Caco-2 (cell line): ENCODE measurements around the gene ZBED2. TPM values are rescaled to one million over a fixed set of nuclear protein-coding genes. Genes with fewer than 3 reads are reported as not detected.

Experiments
- BruUV-seq: library from RNA; stranded (reverse); fragments of 400-500 nt; replicated peaks from 2 replicates; lab custom pipeline; 2021; lab: Mats Ljungman, UMichigan
- CTCF ChIA-PET: fragments of 300-600 bp; sonication (Branson Sonifier 250); formaldehyde crosslinking; loops from one replicate; lab custom pipeline; 2022; ENCODE audit warnings: antibody characterized with exemption; lab: Charles Lee
- POLR2A ChIA-PET: fragments of 300-600 bp; sonication (Branson Sonifier 250); formaldehyde crosslinking; loops from one replicate; lab custom pipeline; 2022; ENCODE audit warnings: antibody characterized with exemption; lab: Charles Lee
- DNase-seq, 2 experiments: peaks; one replicate each; pipeline versions ENCODE4 v3.0.0 to v3.0.0-alpha.2; 2020 to 2022
- H3K27me3 ChIP-seq: replicated peaks from 2 replicates; pipeline ENCODE4 v1.6.0; 2011; ENCODE audit warnings: low read length; ENCODE audit not compliant: control insufficient read depth, insufficient read depth
- H3K36me3 ChIP-seq: 2 replicates; pipeline ENCODE4 v1.5.1; 2011; ENCODE audit warnings: low read length; ENCODE audit not compliant: control insufficient read depth, insufficient read depth
- H3K4me1 ChIP-seq: fragments of 250-450 bp; sonication (Bioruptor Pico); 2 replicates; pipeline ENCODE4 v1.5.1; 2020; ENCODE audit warnings: mild to moderate bottlenecking
- H3K4me3 ChIP-seq: 2 replicates; pipeline ENCODE4 v1.5.1; 2011; ENCODE audit warnings: low read depth, mild to moderate bottlenecking, control low read depth, low read length
- H3K9me3 ChIP-seq: fragments of 250-450 bp; sonication (Bioruptor Pico); 2 replicates; pipeline ENCODE4 v1.5.1; 2020; ENCODE audit warnings: mild to moderate bottlenecking, moderate library complexity
- H3K27ac Mint-ChIP-seq: one replicate; pipeline ENCODE4 v1.8.0; 2022; ENCODE audit warnings: mixed read lengths; ENCODE audit not compliant: unreplicated experiment
- H3K27me3 Mint-ChIP-seq: one replicate; pipeline ENCODE4 v1.8.0; 2022; ENCODE audit warnings: mixed read lengths; ENCODE audit not compliant: insufficient read depth, unreplicated experiment
- H3K36me3 Mint-ChIP-seq: one replicate; pipeline ENCODE4 v1.8.0; 2022; ENCODE audit warnings: mild to moderate bottlenecking, mixed read lengths; ENCODE audit not compliant: insufficient read depth, unreplicated experiment
- H3K4me1 Mint-ChIP-seq: one replicate; pipeline ENCODE4 v1.8.0; 2022; ENCODE audit warnings: low read depth, mixed read lengths; ENCODE audit not compliant: unreplicated experiment
- H3K4me3 Mint-ChIP-seq: one replicate; pipeline ENCODE4 v1.8.0; 2022; ENCODE audit warnings: mild to moderate bottlenecking, moderate library complexity, mixed read lengths; ENCODE audit not compliant: unreplicated experiment
- H3K9me3 Mint-ChIP-seq: one replicate; pipeline ENCODE4 v1.8.0; 2022; ENCODE audit warnings: mixed read lengths; ENCODE audit not compliant: unreplicated experiment
- intact Hi-C: fragments of 100-400 bp; cut with micrococcal nuclease; formaldehyde crosslinking; loops from one replicate; pipeline ENCODE4 v1.10.0; 2022; ENCODE audit not compliant: unreplicated experiment
- total RNA-seq: library from RNA; stranded (reverse); gene quantifications from 2 replicates; pipeline ENCODE4 v1.2.3, GENCODE V29; 2022
- TF ChIP-seq, protein P1 (sequence below), 2 experiments: fragments of 200-600 bp in 1 of 2; IDR thresholded peaks; 1 replicate in 1 of 2; 2 replicates in 1 of 2; pipeline versions ENCODE4 v1.5.1 to v1.8.0; 2011 to 2022; ENCODE audit warnings: antibody characterized with exemption in 1 of 2, control low read depth in 1 of 2, inconsistent platforms in 1 of 2, low read depth in 1 of 2, low read length in 1 of 2, mild to moderate bottlenecking in 1 of 2, moderate library complexity in 1 of 2; ENCODE audit not compliant: insufficient read depth in 1 of 2, severe bottlenecking in 1 of 2, unreplicated experiment in 1 of 2

Gene ZBED2
- total RNA-seq, 1 experiment from 2014 or later, result 0.20 TPM

DNA sequence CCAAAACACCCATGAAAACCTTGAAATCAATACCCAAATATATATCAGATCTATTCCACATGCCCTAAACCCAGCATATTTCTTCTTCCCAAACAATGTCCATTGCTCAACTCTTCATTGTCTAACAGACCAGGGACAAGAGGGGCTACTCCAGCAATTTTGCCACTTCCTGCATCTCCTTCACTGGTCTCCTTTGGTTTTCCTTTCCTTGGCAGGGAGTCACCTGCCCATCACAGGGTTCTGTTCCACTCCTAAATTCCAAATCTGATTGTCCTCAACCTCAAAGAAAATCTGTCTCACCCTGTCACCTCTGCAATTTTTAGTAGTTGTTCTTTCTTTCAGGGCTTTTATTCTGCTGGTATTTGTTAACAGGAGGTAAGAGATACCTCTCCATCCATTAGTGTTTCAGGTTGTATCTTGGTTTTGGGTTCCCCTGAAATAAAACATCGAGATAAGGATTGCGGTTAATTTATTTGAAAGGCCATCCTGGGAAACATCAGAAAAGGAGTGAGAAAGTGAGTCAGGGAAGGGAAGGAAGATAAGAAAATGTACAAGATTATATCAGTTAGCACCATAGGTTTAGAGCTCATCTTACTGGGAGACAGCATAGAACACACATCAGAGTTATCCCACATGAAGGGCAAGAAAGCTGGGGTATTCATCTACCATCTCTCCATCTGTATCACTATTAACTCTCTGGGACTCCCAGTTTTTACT lies 13.6 kb downstream of the ZBED2 start:
- ChIA-PET CTCF (no interaction called here), POLR2A (no interaction called here)
- H3K36me3 Mint-ChIP-seq, result peaks cover 4% of the 10 kb centered on the region
- H3K4me1 Mint-ChIP-seq, result peaks cover 42% of the 10 kb centered on the region
- intact Hi-C loops, result no loop called here
- H3K27me3 ChIP-seq, result no peaks in the 10 kb centered on the region
- peak overlapping the region; percentile 68 for H3K27ac Mint-ChIP-seq
- no peaks in the 10 kb centered on the region for H3K27me3 Mint-ChIP-seq
- DNase-seq, result no peak
- H3K9me3 Mint-ChIP-seq, result peaks cover 19% of the 10 kb centered on the region
- no peaks in the 10 kb centered on the region; the same call in 1 of the 2 replicates for H3K9me3 ChIP-seq
- H3K4me3 Mint-ChIP-seq, result no peak overlapping the region
- TF ChIP-seq, protein P1, sequence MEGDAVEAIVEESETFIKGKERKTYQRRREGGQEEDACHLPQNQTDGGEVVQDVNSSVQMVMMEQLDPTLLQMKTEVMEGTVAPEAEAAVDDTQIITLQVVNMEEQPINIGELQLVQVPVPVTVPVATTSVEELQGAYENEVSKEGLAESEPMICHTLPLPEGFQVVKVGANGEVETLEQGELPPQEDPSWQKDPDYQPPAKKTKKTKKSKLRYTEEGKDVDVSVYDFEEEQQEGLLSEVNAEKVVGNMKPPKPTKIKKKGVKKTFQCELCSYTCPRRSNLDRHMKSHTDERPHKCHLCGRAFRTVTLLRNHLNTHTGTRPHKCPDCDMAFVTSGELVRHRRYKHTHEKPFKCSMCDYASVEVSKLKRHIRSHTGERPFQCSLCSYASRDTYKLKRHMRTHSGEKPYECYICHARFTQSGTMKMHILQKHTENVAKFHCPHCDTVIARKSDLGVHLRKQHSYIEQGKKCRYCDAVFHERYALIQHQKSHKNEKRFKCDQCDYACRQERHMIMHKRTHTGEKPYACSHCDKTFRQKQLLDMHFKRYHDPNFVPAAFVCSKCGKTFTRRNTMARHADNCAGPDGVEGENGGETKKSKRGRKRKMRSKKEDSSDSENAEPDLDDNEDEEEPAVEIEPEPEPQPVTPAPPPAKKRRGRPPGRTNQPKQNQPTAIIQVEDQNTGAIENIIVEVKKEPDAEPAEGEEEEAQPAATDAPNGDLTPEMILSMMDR (IDR thresholded peaks at IDR 0.05; ENCODE audit: insufficient read depth in 1 of 2, low read depth in 1 of 2, low read length in 1 of 2, severe bottlenecking in 1 of 2, unreplicated experiment in 1 of 2), result no peak
- peaks cover 20% of the 10 kb centered on the region for H3K4me1 ChIP-seq
- H3K4me3 ChIP-seq, result no peak overlapping the region
- BruUV-seq, result no TSS peak
- H3K36me3 ChIP-seq, result no peaks in the 10 kb centered on the region

DNA sequence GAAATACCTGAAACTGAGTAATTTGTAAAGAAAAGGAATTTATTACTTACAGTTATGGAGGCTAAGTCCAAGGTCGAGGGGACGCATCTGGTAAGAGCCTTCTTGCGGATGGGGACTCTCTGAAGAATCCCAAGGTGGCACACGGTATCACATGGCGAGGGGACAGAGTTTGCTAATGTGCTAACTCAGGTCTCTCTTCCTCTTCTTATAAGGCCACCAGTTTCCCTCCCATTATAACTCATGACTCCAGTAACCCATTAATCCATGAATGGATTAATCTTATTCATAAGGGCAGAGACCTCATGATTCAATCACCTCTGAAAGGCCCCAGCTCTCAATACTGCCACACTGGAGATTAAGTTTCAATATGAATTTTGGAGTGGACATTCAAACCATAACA lies 15.7 kb downstream of the ZBED2 start:
- no peaks in the 10 kb centered on the region for H3K27me3 Mint-ChIP-seq
- Histone ChIP-seq H3K4me3 (no peak overlapping the region), H3K27me3 (no peaks in the 10 kb centered on the region), H3K4me1 (peaks cover 20% of the 10 kb centered on the region), H3K36me3 (no peaks in the 10 kb centered on the region), H3K9me3 (no peaks in the 10 kb centered on the region; the same call in 1 of the 2 replicates)
- no peak for DNase-seq
- H3K4me1 Mint-ChIP-seq, result peaks cover 32% of the 10 kb centered on the region
- ChIA-PET CTCF (no interaction called here), POLR2A (no interaction called here)
- H3K4me3 Mint-ChIP-seq, result no peak overlapping the region
- H3K9me3 Mint-ChIP-seq, result peaks cover 8% of the 10 kb centered on the region
- no TSS peak for BruUV-seq
- TF ChIP-seq, protein P1 (IDR thresholded peaks at IDR 0.05; ENCODE audit: insufficient read depth in 1 of 2, low read depth in 1 of 2, low read length in 1 of 2, severe bottlenecking in 1 of 2, unreplicated experiment in 1 of 2), result no peak
- intact Hi-C loops, result loop anchor here (5.0 kb wide), 1 partner anchor 388 kb away; no protein-coding TSS in a partner anchor
- no peaks in the 10 kb centered on the region for H3K36me3 Mint-ChIP-seq
- no peak overlapping the region for H3K27ac Mint-ChIP-seq

DNA sequence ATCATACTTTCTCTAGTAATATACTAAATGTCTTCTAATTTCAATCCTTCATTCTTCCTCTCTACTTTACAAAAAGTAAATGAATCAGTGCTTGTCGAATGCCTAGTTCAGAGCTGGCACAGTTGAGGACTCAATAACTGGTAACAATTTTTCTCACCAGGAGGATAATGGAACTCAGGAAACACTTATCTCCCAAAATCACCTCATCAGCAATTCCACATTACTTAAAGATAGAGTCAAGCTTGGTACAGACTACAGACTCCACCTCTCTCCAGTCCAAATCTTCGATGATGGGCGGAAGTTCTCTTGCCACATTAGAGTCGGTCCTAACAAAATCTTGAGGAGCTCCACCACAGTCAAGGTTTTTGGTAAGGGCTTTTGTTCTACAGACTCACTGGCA lies 16.3 kb downstream of the ZBED2 start:
- no TSS peak for BruUV-seq
- H3K4me3 ChIP-seq, result no peak overlapping the region
- intact Hi-C loops, result loop anchor here (1.0 to 5.0 kb wide), 2 partner anchors 90 to 388 kb away; no protein-coding TSS in a partner anchor
- H3K27ac Mint-ChIP-seq, result no peak overlapping the region
- no peaks in the 10 kb centered on the region for H3K36me3 Mint-ChIP-seq
- H3K27me3 Mint-ChIP-seq, result no peaks in the 10 kb centered on the region
- H3K36me3 ChIP-seq, result no peaks in the 10 kb centered on the region
- peaks cover 30% of the 10 kb centered on the region for H3K4me1 Mint-ChIP-seq
- H3K9me3 ChIP-seq, result no peaks in the 10 kb centered on the region; the same call in 1 of the 2 replicates
- CTCF ChIA-PET, result interaction anchor here (0.9 to 1.8 kb wide), 4 partner anchors 21 to 137 kb away, joined by 3 to 20 read pairs (median 14); no protein-coding TSS in a partner anchor
- DNase-seq, result no peak
- no peaks in the 10 kb centered on the region for H3K27me3 ChIP-seq
- H3K9me3 Mint-ChIP-seq, result peaks cover 1% of the 10 kb centered on the region
- peaks cover 20% of the 10 kb centered on the region for H3K4me1 ChIP-seq
- TF ChIP-seq, protein P1 (IDR thresholded peaks at IDR 0.05; ENCODE audit: insufficient read depth in 1 of 2, low read depth in 1 of 2, low read length in 1 of 2, severe bottlenecking in 1 of 2, unreplicated experiment in 1 of 2), result no peak
- POLR2A ChIA-PET, result no interaction called here
- no peak overlapping the region for H3K4me3 Mint-ChIP-seq
